ENCODE results near the gene LPAR3. TPM values are rescaled to one million over a fixed set of nuclear protein-coding genes. Genes with fewer than 3 reads are reported as not detected.

LPAR3 gene
- total RNA-seq, 1 experiment from 2014 or later = 9.8 TPM

DNA sequence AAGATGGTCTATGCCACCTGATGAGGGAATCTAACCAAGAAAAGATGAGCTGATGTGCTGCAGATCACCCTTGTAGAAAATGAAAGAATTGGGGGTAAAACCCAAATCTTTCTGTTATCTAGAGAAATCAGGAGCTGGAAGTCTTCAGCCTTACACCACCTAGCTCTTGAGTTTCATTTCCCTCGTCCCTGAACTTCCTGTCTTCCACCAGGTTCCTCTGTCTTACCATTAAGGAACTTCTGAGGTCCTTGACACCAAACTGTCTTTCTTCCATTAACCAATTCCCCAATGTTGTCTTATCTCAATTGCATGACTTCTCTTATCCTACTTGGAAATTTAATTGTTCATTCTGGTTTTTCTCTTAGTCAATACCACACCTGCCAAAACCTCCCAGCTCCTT lies 31.5 kb downstream of the LPAR3 start:
- Histone ChIP-seq H3K79me2 (ENCODE audit: low read length) (no peaks in the 10 kb centered on the region), H3K9me3 (ENCODE audit: low read length) (no peaks in the 10 kb centered on the region), H4K20me1 (ENCODE audit: low read length) (no peaks in the 10 kb centered on the region), H3K4me1 (ENCODE audit: insufficient read depth, low read length) (no peaks in the 10 kb centered on the region), H3F3A (ENCODE audit: low read length, unreplicated experiment) (no peaks in the 10 kb centered on the region), H3K9ac (ENCODE audit: low read length) (no peak overlapping the region), H3K27ac (ENCODE audit: low read length) (no peak overlapping the region), H3K36me3 (ENCODE audit: low read depth, low read length) (no peaks in the 10 kb centered on the region), H3K27me3 (ENCODE audit: low read length) (no peaks in the 10 kb centered on the region), H3K9me2 (replicated peaks; ENCODE audit: low read length) (no peaks in the 10 kb centered on the region), H3K4me2 (ENCODE audit: low read length) (no peak overlapping the region), H2AFZ (ENCODE audit: low read length) (no peak overlapping the region), H3K4me3 (ENCODE audit: low read length) (no peak overlapping the region)
- TF ChIP-seq EZH2 (IDR thresholded peaks at IDR 0.05; ENCODE audit: low read length, unreplicated experiment) (no peak), EZH2phosphoT487 (IDR thresholded peaks at IDR 0.05; ENCODE audit: borderline replicate concordance, low read length) (no peak)
- TF ChIP-seq, protein P1, sequence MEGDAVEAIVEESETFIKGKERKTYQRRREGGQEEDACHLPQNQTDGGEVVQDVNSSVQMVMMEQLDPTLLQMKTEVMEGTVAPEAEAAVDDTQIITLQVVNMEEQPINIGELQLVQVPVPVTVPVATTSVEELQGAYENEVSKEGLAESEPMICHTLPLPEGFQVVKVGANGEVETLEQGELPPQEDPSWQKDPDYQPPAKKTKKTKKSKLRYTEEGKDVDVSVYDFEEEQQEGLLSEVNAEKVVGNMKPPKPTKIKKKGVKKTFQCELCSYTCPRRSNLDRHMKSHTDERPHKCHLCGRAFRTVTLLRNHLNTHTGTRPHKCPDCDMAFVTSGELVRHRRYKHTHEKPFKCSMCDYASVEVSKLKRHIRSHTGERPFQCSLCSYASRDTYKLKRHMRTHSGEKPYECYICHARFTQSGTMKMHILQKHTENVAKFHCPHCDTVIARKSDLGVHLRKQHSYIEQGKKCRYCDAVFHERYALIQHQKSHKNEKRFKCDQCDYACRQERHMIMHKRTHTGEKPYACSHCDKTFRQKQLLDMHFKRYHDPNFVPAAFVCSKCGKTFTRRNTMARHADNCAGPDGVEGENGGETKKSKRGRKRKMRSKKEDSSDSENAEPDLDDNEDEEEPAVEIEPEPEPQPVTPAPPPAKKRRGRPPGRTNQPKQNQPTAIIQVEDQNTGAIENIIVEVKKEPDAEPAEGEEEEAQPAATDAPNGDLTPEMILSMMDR (conservative IDR thresholded peaks at IDR 0.05; ENCODE audit: low read depth, low read length) = no peak
- BruUV-seq (replicated peaks) = no TSS peak
- intact Hi-C loops (cut with micrococcal nuclease) = no loop called here
- ChIA-PET POLR2A (ENCODE audit: unreplicated experiment) (no interaction called here), CTCF (no interaction called here)
- ATAC-seq = no peak
- no peak for DNase-seq

DNA sequence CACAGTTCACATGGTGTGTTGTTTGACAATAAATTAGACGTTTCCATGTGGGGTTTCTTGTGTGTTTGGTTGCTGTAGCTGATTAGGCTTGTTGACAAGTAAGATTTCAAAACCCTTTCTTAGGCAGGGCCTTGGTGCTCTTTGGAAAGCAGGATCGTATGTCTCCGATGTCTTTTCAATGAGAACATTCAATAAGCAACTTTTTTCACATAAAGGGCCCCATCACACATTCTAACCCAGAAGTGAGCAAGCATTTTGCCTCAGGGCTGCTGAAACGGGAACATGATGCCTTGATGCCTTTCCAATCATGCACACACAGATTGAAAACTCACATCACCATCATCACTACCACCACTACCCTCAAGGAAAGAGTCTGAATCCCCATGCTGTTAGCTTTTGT lies 33.1 kb downstream of the LPAR3 start:
- no peak for DNase-seq
- no peak overlapping the region for H3K4me3 ChIP-seq (ENCODE audit: low read length)
- H3K36me3 ChIP-seq (ENCODE audit: low read depth, low read length) = no peaks in the 10 kb centered on the region
- no peaks in the 10 kb centered on the region for H4K20me1 ChIP-seq (ENCODE audit: low read length)
- no peak for TF ChIP-seq EZH2 (IDR thresholded peaks at IDR 0.05; ENCODE audit: low read length, unreplicated experiment)
- no peak for TF ChIP-seq EZH2phosphoT487 (IDR thresholded peaks at IDR 0.05; ENCODE audit: borderline replicate concordance, low read length)
- TF ChIP-seq, protein P1 (conservative IDR thresholded peaks at IDR 0.05; ENCODE audit: low read depth, low read length) = no peak
- H2AFZ ChIP-seq (ENCODE audit: low read length) = no peak overlapping the region
- intact Hi-C loops (cut with micrococcal nuclease) = no loop called here
- POLR2A ChIA-PET (ENCODE audit: unreplicated experiment) = no interaction called here
- H3K27me3 ChIP-seq (ENCODE audit: low read length) = no peaks in the 10 kb centered on the region
- peaks cover 15% of the 10 kb centered on the region for H3K4me1 ChIP-seq (ENCODE audit: insufficient read depth, low read length)
- no peaks in the 10 kb centered on the region for H3K9me3 ChIP-seq (ENCODE audit: low read length)
- peaks cover 4% of the 10 kb centered on the region for H3F3A ChIP-seq (ENCODE audit: low read length, unreplicated experiment)
- no TSS peak for BruUV-seq (replicated peaks)
- ATAC-seq = no peak
- CTCF ChIA-PET = no interaction called here
- H3K79me2 ChIP-seq (ENCODE audit: low read length) = no peaks in the 10 kb centered on the region
- no peak overlapping the region for H3K27ac ChIP-seq (ENCODE audit: low read length)
- H3K9me2 ChIP-seq (replicated peaks; ENCODE audit: low read length) = no peaks in the 10 kb centered on the region
- no peak overlapping the region for H3K9ac ChIP-seq (ENCODE audit: low read length)
- no peak overlapping the region for H3K4me2 ChIP-seq (ENCODE audit: low read length)

DNA sequence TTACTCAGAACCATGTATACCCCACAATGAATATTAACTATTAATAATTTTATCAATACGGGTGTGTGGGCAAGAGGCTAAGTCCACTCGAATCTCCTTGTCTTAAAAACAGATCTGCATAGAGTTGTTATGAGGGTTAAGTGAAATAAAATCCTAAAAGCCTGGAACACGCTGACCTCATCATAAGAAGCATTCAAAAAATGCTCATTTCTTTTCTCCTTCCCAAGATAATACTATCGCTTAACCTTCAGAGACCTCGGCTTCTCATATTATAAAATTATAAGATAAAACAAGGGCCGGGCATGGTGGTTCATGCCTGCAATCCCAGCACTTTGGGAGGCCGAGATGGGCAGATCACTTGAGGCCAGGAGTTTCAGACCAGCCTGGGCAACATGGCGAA lies 35.1 kb downstream of the LPAR3 start:
- ATAC-seq (no peak), DNase-seq (no peak)
- no TSS peak for BruUV-seq (replicated peaks)
- Histone ChIP-seq H3K9me3 (ENCODE audit: low read length) (no peaks in the 10 kb centered on the region), H3K27me3 (ENCODE audit: low read length) (no peaks in the 10 kb centered on the region), H3K9me2 (replicated peaks; ENCODE audit: low read length) (no peaks in the 10 kb centered on the region), H3F3A (ENCODE audit: low read length, unreplicated experiment) (peaks cover 7% of the 10 kb centered on the region), H3K27ac (ENCODE audit: low read length) (no peak overlapping the region), H3K9ac (ENCODE audit: low read length) (no peak overlapping the region), H2AFZ (ENCODE audit: low read length) (no peak overlapping the region), H3K4me1 (ENCODE audit: insufficient read depth, low read length) (peaks cover 33% of the 10 kb centered on the region), H3K4me3 (ENCODE audit: low read length) (no peak overlapping the region), H4K20me1 (ENCODE audit: low read length) (no peaks in the 10 kb centered on the region), H3K36me3 (ENCODE audit: low read depth, low read length) (no peaks in the 10 kb centered on the region), H3K4me2 (ENCODE audit: low read length) (no peak overlapping the region), H3K79me2 (ENCODE audit: low read length) (no peaks in the 10 kb centered on the region)
- CTCF ChIA-PET = no interaction called here
- POLR2A ChIA-PET (ENCODE audit: unreplicated experiment) = no interaction called here
- intact Hi-C loops (cut with micrococcal nuclease) = no loop called here
- TF ChIP-seq, protein P1 (conservative IDR thresholded peaks at IDR 0.05; ENCODE audit: low read depth, low read length) = no peak
- TF ChIP-seq EZH2 (IDR thresholded peaks at IDR 0.05; ENCODE audit: low read length, unreplicated experiment) (no peak), EZH2phosphoT487 (IDR thresholded peaks at IDR 0.05; ENCODE audit: borderline replicate concordance, low read length) (no peak)

Data from PC-3 (cell line).